Activated CD8-positive, alpha-beta memory T cell treated with anti-CD3 and anti-CD28 coated beads, Interleukin-2, amount 50 U/mL, for 4 hours (primary cell): Measurements from ENCODE around the gene SRP68.
"Not testable (repeated sequence)": the region's sequence is repeated elsewhere in the genome, so short reads cannot be mapped to it uniquely, and the experiment has no call there.

Experiments used
- DNase-seq: peaks from one replicate; pipeline ENCODE4 v3.0.0-alpha.2; 2020

SRP68 gene

GRCh38 chr17:76076765-76077583, 4.7 kb upstream of the SRP68 start:
- DNase-seq, result no peak

- no peak for DNase-seq
These were observed 3.9 kb upstream of the SRP68 start for GRCh38 chr17:76076146-76076764.

GRCh38 chr17:76075364-76076145, 3.2 kb upstream of the SRP68 start:
- no peak for DNase-seq

GRCh38 chr17:76074390-76075363, 2.4 kb upstream of the SRP68 start, which contains the start of gene GALR2:
Gene GALR2, plus strand, starts transcription at chr17:76074781. Its CDS starts 103 bp downstream, at chr17:76074884.
- DNase-seq, result no peak

- no peak for DNase-seq
These were observed 678 bp downstream of the SRP68 start for GRCh38 chr17:76071531-76072147.

GRCh38 chr17:76065775-76066174, 6.5 kb downstream of the SRP68 start:
- DNase-seq, result no peak

GRCh38 chr17:76063875-76064546, 8.3 kb downstream of the SRP68 start:
- no peak for DNase-seq

- not testable (repeated sequence) for DNase-seq
These were observed 14.1 kb downstream of the SRP68 start for GRCh38 chr17:76058264-76058663.

GRCh38 chr17:76056882-76057281, 15.4 kb downstream of the SRP68 start:
- no peak for DNase-seq

- DNase-seq, result no peak
These were observed 18.2 kb downstream of the SRP68 start for GRCh38 chr17:76054112-76054476.

GRCh38 chr17:76053246-76054111, 18.8 kb downstream of the SRP68 start:
- DNase-seq, result no peak

GRCh38 chr17:76051561-76051960, 20.8 kb downstream of the SRP68 start:
- DNase-seq, result no peak

GRCh38 chr17:76050538-76051467, 21.5 kb downstream of the SRP68 start:
- no peak for DNase-seq

GRCh38 chr17:76049836-76050537, 22.3 kb downstream of the SRP68 start:
- DNase-seq, result no peak

GRCh38 chr17:76049239-76049638, 23.1 kb downstream of the SRP68 start:
- no peak for DNase-seq

GRCh38 chr17:76048711-76049110, 23.6 kb downstream of the SRP68 start:
- no peak for DNase-seq

- no peak for DNase-seq
These were observed 24.2 kb downstream of the SRP68 start for GRCh38 chr17:76048025-76048605.

- no peak for DNase-seq
These were observed 26.3 kb downstream of the SRP68 start for GRCh38 chr17:76046064-76046463.
